Activated T-cell treated with anti-CD3 and anti-CD28 coated beads, Interleukin-2, amount 50 U/mL, for 4 hours (primary cell): ENCODE data around the gene PRKD2. TPM values are rescaled to one million over a fixed set of nuclear protein-coding genes. Genes with fewer than 3 reads are reported as not detected.
"Not testable (repeated sequence)": the region's sequence is repeated elsewhere in the genome, so short reads cannot be mapped to it uniquely, and the experiment has no call there.

Experiments
- ATAC-seq, 2 donors: fragments of 200-7000 bp; cut with Tn5 transposase; one replicate each; pipeline ENCODE4 v1.10.0; 2021
- DNase-seq: peaks from one replicate; pipeline ENCODE4 v3.0.0-alpha.2; 2020
- H3K27me3 Mint-ChIP-seq: one replicate; pipeline ENCODE4 v1.8.0; 2021; ENCODE audit warnings: low read depth, mixed read lengths
- H3K36me3 Mint-ChIP-seq: one replicate; pipeline ENCODE4 v1.8.0; 2022; ENCODE audit warnings: mixed read lengths; ENCODE audit not compliant: insufficient read depth
- H3K4me1 Mint-ChIP-seq: one replicate; pipeline ENCODE4 v1.8.0; 2021; ENCODE audit warnings: low read depth, mixed read lengths
- H3K4me3 Mint-ChIP-seq: one replicate; pipeline ENCODE4 v1.8.0; 2021; ENCODE audit warnings: mild to moderate bottlenecking, moderate library complexity, mixed read lengths
- H3K9me3 Mint-ChIP-seq: one replicate; pipeline ENCODE4 v1.8.0; 2021; ENCODE audit warnings: mixed read lengths
- total RNA-seq, 3 donors: library from RNA; stranded (reverse); gene quantifications; one replicate each; pipeline ENCODE4 v1.2.1, GENCODE V29; 2021

PRKD2 gene
- total RNA-seq, 3 donors from 2014 or later, result 45.3 to 59.8 (median 58.1) TPM

- Mint-ChIP-seq H3K9me3 (no peaks in the 10 kb centered on the region), H3K4me1 (peaks cover 40% of the 10 kb centered on the region), H3K27me3 (no peaks in the 10 kb centered on the region), H3K36me3 (peaks cover 8% of the 10 kb centered on the region), H3K4me3 (peak overlapping the region; percentile 92)
- ATAC-seq (peak; percentile 23 to 34), DNase-seq (peak; percentile 58)
These were observed 2.3 kb downstream of the PRKD2 start for GRCh38 chr19:46714444-46715106.

- Mint-ChIP-seq H3K36me3 (peaks cover 4% of the 10 kb centered on the region), H3K4me3 (peak overlapping the region; percentile 92), H3K27me3 (no peaks in the 10 kb centered on the region), H3K4me1 (peaks cover 33% of the 10 kb centered on the region), H3K9me3 (no peaks in the 10 kb centered on the region)
- ATAC-seq, result peak; percentile 28 to 38
- peak; percentile 66 for DNase-seq
These were observed 3.0 kb downstream of the PRKD2 start for GRCh38 chr19:46713781-46714443.

- H3K4me3 Mint-ChIP-seq, result peak overlapping the region; percentile 92
- not testable (repeated sequence) for DNase-seq, H3K27me3 Mint-ChIP-seq, ATAC-seq, H3K36me3 Mint-ChIP-seq, H3K9me3 Mint-ChIP-seq
- peaks cover 23% of the 10 kb centered on the region for H3K4me1 Mint-ChIP-seq
These were observed 4.1 kb downstream of the PRKD2 start for GRCh38 chr19:46712768-46713338.

GRCh38 chr19:46710687-46711086, 6.2 kb downstream of the PRKD2 start:
- peaks cover 4% of the 10 kb centered on the region for H3K36me3 Mint-ChIP-seq
- no peaks in the 10 kb centered on the region for H3K9me3 Mint-ChIP-seq

GRCh38 chr19:46704379-46705076, 12.4 kb downstream of the PRKD2 start:
- Mint-ChIP-seq H3K9me3 (no peaks in the 10 kb centered on the region), H3K4me3 (no peak overlapping the region), H3K36me3 (peaks cover 9% of the 10 kb centered on the region), H3K4me1 (peaks cover 10% of the 10 kb centered on the region), H3K27me3 (no peaks in the 10 kb centered on the region)
- ATAC-seq (peak; percentile 93 to 95), DNase-seq (peak; percentile 92)

More at GRCh38 chr19:46710687-46711086, 6.2 kb downstream of the PRKD2 start:
- Mint-ChIP-seq H3K4me3 (no peak overlapping the region), H3K27me3 (no peaks in the 10 kb centered on the region), H3K4me1 (peaks cover 20% of the 10 kb centered on the region)
- DNase-seq, result no peak
- ATAC-seq, result no peak

GRCh38 chr19:46700704-46701103, 16.2 kb downstream of the PRKD2 start:
- H3K36me3 Mint-ChIP-seq, result peaks cover 28% of the 10 kb centered on the region
- no peaks in the 10 kb centered on the region for H3K9me3 Mint-ChIP-seq
- no peaks in the 10 kb centered on the region for H3K27me3 Mint-ChIP-seq
- DNase-seq, result no peak
- no peak overlapping the region for H3K4me3 Mint-ChIP-seq
- no peak for ATAC-seq
- H3K4me1 Mint-ChIP-seq, result peaks cover 7% of the 10 kb centered on the region

GRCh38 chr19:46698395-46699321, 18.3 kb downstream of the PRKD2 start:
- no peak overlapping the region for H3K4me3 Mint-ChIP-seq
- no peak for ATAC-seq
- no peak for DNase-seq
- H3K4me1 Mint-ChIP-seq, result no peaks in the 10 kb centered on the region
- peaks cover 34% of the 10 kb centered on the region for H3K36me3 Mint-ChIP-seq
- H3K27me3 Mint-ChIP-seq, result no peaks in the 10 kb centered on the region
- H3K9me3 Mint-ChIP-seq, result no peaks in the 10 kb centered on the region

- H3K4me1 Mint-ChIP-seq, result no peaks in the 10 kb centered on the region
- ATAC-seq (peak; percentile 27 to 41), DNase-seq (no peak)
- H3K27me3 Mint-ChIP-seq, result no peaks in the 10 kb centered on the region
- no peaks in the 10 kb centered on the region for H3K9me3 Mint-ChIP-seq
- peaks cover 40% of the 10 kb centered on the region for H3K36me3 Mint-ChIP-seq
- H3K4me3 Mint-ChIP-seq, result no peak overlapping the region
These were observed 19.5 kb downstream of the PRKD2 start for GRCh38 chr19:46697204-46697960.

GRCh38 chr19:46696866-46697203, 20.1 kb downstream of the PRKD2 start:
- H3K27me3 Mint-ChIP-seq, result no peaks in the 10 kb centered on the region
- H3K9me3 Mint-ChIP-seq, result no peaks in the 10 kb centered on the region
- no peaks in the 10 kb centered on the region for H3K4me1 Mint-ChIP-seq
- H3K4me3 Mint-ChIP-seq, result no peak overlapping the region
- no peak for DNase-seq
- peaks cover 45% of the 10 kb centered on the region for H3K36me3 Mint-ChIP-seq
- no peak for ATAC-seq

- Mint-ChIP-seq H3K4me1 (no peaks in the 10 kb centered on the region), H3K36me3 (peaks cover 48% of the 10 kb centered on the region), H3K9me3 (no peaks in the 10 kb centered on the region), H3K4me3 (no peak overlapping the region), H3K27me3 (no peaks in the 10 kb centered on the region)
- ATAC-seq (no peak), DNase-seq (no peak)
These were observed 20.9 kb downstream of the PRKD2 start for GRCh38 chr19:46696052-46696451.

GRCh38 chr19:46693760-46694159, 23.2 kb downstream of the PRKD2 start:
- Mint-ChIP-seq H3K36me3 (peaks cover 54% of the 10 kb centered on the region), H3K27me3 (no peaks in the 10 kb centered on the region), H3K4me3 (no peak overlapping the region), H3K4me1 (no peaks in the 10 kb centered on the region), H3K9me3 (no peaks in the 10 kb centered on the region)
- DNase-seq (no peak), ATAC-seq (no peak)

- Mint-ChIP-seq H3K27me3 (no peaks in the 10 kb centered on the region), H3K4me1 (no peaks in the 10 kb centered on the region), H3K36me3 (peaks cover 48% of the 10 kb centered on the region), H3K9me3 (no peaks in the 10 kb centered on the region), H3K4me3 (no peak overlapping the region)
- ATAC-seq (no peak), DNase-seq (no peak)
These were observed 23.8 kb downstream of the PRKD2 start for GRCh38 chr19:46692918-46693722.

- no peaks in the 10 kb centered on the region for H3K27me3 Mint-ChIP-seq
- no peaks in the 10 kb centered on the region for H3K4me1 Mint-ChIP-seq
- H3K4me3 Mint-ChIP-seq, result no peak overlapping the region
- ATAC-seq (no peak), DNase-seq (no peak)
- H3K9me3 Mint-ChIP-seq, result no peaks in the 10 kb centered on the region
- H3K36me3 Mint-ChIP-seq, result peaks cover 50% of the 10 kb centered on the region
These were observed 25.0 kb downstream of the PRKD2 start for GRCh38 chr19:46691948-46692347.
